ENCODE measurements around the gene TMPRSS5.

The TMPRSS5 gene

GRCh38 chr11:113695207-113695606 lies 10.9 kb downstream of the TMPRSS5 start:
- Histone ChIP-seq H3K4me3 (replicated peaks; ENCODE audit: insufficient read depth, low read length) (no peak overlapping the region), H3K27ac (replicated peaks) (no peak overlapping the region), H3K27me3 (ENCODE audit: insufficient read depth, poor library complexity, severe bottlenecking) (no peaks in the 10 kb centered on the region)
- no peak for DNase-seq (ENCODE audit: low read depth in 1 of 2, low spot score in 1 of 2)
- no peak for TF ChIP-seq GABPA (IDR thresholded peaks at IDR 0.05; ENCODE audit: low read depth)
- TF ChIP-seq POLR2AphosphoS5 (IDR thresholded peaks at IDR 0.05; ENCODE audit: low read depth), result no peak
- no peak for TF ChIP-seq REST (IDR thresholded peaks at IDR 0.05; ENCODE audit: insufficient replicate concordance, low read depth)
- no peak for TF ChIP-seq CTCF (IDR thresholded peaks at IDR 0.05; ENCODE audit: insufficient read depth, low read length)
- no peak for TF ChIP-seq SPI1 (IDR thresholded peaks at IDR 0.05; ENCODE audit: borderline replicate concordance, low read depth)

- no peak overlapping the region for H3K4me3 ChIP-seq (replicated peaks; ENCODE audit: insufficient read depth, low read length)
- no peaks in the 10 kb centered on the region for H3K27me3 ChIP-seq (ENCODE audit: insufficient read depth, poor library complexity, severe bottlenecking)
- no peak for DNase-seq (ENCODE audit: low read depth in 1 of 2, low spot score in 1 of 2)
- TF ChIP-seq GABPA (IDR thresholded peaks at IDR 0.05; ENCODE audit: low read depth) (no peak), SPI1 (IDR thresholded peaks at IDR 0.05; ENCODE audit: borderline replicate concordance, low read depth) (no peak), REST (IDR thresholded peaks at IDR 0.05; ENCODE audit: insufficient replicate concordance, low read depth) (no peak), POLR2AphosphoS5 (IDR thresholded peaks at IDR 0.05; ENCODE audit: low read depth) (no peak), CTCF (IDR thresholded peaks at IDR 0.05; ENCODE audit: insufficient read depth, low read length) (no peak)
- H3K27ac ChIP-seq (replicated peaks), result no peak overlapping the region
Observed at GRCh38 chr11:113694390-113694789, 11.7 kb downstream of the TMPRSS5 start.

- no peak for TF ChIP-seq POLR2AphosphoS5 (IDR thresholded peaks at IDR 0.05; ENCODE audit: low read depth)
- TF ChIP-seq SPI1 (IDR thresholded peaks at IDR 0.05; ENCODE audit: borderline replicate concordance, low read depth), result no peak
- TF ChIP-seq CTCF (IDR thresholded peaks at IDR 0.05; ENCODE audit: insufficient read depth, low read length), result no peak
- no peak for TF ChIP-seq GABPA (IDR thresholded peaks at IDR 0.05; ENCODE audit: low read depth)
- TF ChIP-seq REST (IDR thresholded peaks at IDR 0.05; ENCODE audit: insufficient replicate concordance, low read depth), result no peak
- H3K27ac ChIP-seq (replicated peaks), result no peak overlapping the region
- no peak for DNase-seq (ENCODE audit: low read depth in 1 of 2, low spot score in 1 of 2)
- H3K27me3 ChIP-seq (ENCODE audit: insufficient read depth, poor library complexity, severe bottlenecking), result no peaks in the 10 kb centered on the region
- H3K4me3 ChIP-seq (replicated peaks; ENCODE audit: insufficient read depth, low read length), result no peak overlapping the region
Observed at GRCh38 chr11:113693030-113693429, 13.1 kb downstream of the TMPRSS5 start.
